Fibroblast of villous mesenchyme (primary cell): Measurements from ENCODE around the gene RBFOX2. TPM values are rescaled to one million over a fixed set of nuclear protein-coding genes. Genes with fewer than 3 reads are reported as not detected.
A peak's percentile ranks its signal among the peaks of the same experiment; 100 is the strongest.
"Not testable (repeated sequence)": the region's sequence is repeated elsewhere in the genome, so short reads cannot be mapped to it uniquely, and the experiment has no call there.

Experiments used
- DNase-seq: peaks from one replicate; pipeline ENCODE4 v3.0.0-alpha.2; 2010; ENCODE audit warnings: low read depth
- H3K4me3 ChIP-seq: 2 replicates; pipeline ENCODE4 v1.5.1; 2011; ENCODE audit warnings: low read depth, mild to moderate bottlenecking, low read length
- CTCF ChIP-seq: IDR thresholded peaks from 2 replicates; pipeline ENCODE4 v1.5.1; 2012; ENCODE audit warnings: low read depth, mild to moderate bottlenecking, low read length; ENCODE audit not compliant: insufficient read depth
- total RNA-seq: library from RNA; depleted of rRNA; stranded (reverse); fragments of >200 nt; gene quantifications from 2 replicates; pipeline ENCODE4 v1.2.3, GENCODE V29; 2012

The RBFOX2 gene
- total RNA-seq, 1 donor: 174 TPM

- DNase-seq: no peak
- TF ChIP-seq CTCF: no peak
- no peak overlapping the region for H3K4me3 ChIP-seq
These were observed 319.7 kb downstream of the RBFOX2 start for GRCh38 chr22:35708917-35709316.

- no peak for TF ChIP-seq CTCF
- DNase-seq: no peak
- H3K4me3 ChIP-seq: no peak overlapping the region
These were observed 320.2 kb downstream of the RBFOX2 start for GRCh38 chr22:35708453-35708852.

- peak; percentile 82 for DNase-seq
- no peak for TF ChIP-seq CTCF
- no peak overlapping the region for H3K4me3 ChIP-seq
These were observed 323.5 kb downstream of the RBFOX2 start for GRCh38 chr22:35705141-35705540.

GRCh38 chr22:35703861-35704584 is 324.6 kb downstream of the RBFOX2 start:
- TF ChIP-seq CTCF: no peak
- H3K4me3 ChIP-seq: no peak overlapping the region
- DNase-seq: no peak

GRCh38 chr22:35699852-35700251 is 328.8 kb downstream of the RBFOX2 start:
- H3K4me3 ChIP-seq, DNase-seq: not testable (repeated sequence)

GRCh38 chr22:35697142-35697541 is 331.5 kb downstream of the RBFOX2 start:
- no peak for DNase-seq
- no peak for TF ChIP-seq CTCF
- no peak overlapping the region for H3K4me3 ChIP-seq

GRCh38 chr22:35695202-35695601 is 333.4 kb downstream of the RBFOX2 start:
- H3K4me3 ChIP-seq: no peak overlapping the region
- TF ChIP-seq CTCF: no peak
- no peak for DNase-seq
